ENCODE results near the gene OR11A1. TPM values are rescaled to one million over a fixed set of nuclear protein-coding genes. Genes with fewer than 3 reads are reported as not detected.

OR11A1 gene
- total and polyA plus RNA-seq, 4 donors, result not detected

GRCh38 chr6:29461021-29461814, 4.3 kb upstream of the OR11A1 start:
- Histone ChIP-seq H3K9ac (ENCODE audit: low read depth in 1 of 2, low read length in 2 of 2) (no peak overlapping the region), H3K36me3 (ENCODE audit: control insufficient read depth in 4 of 4, insufficient read depth in 3 of 4, low read depth in 1 of 4, low read length in 3 of 4) (no peaks in the 10 kb centered on the region), H3K27ac (ENCODE audit: low read depth in 1 of 2, low read length in 2 of 2) (no peak overlapping the region), H3K4me1 (ENCODE audit: control insufficient read depth in 4 of 4, insufficient read depth in 4 of 4, low read length in 3 of 4) (peaks cover 0 to 2% (median 0%) of the 10 kb centered on the region in 4 donors), H3K4me3 (ENCODE audit: low read depth in 1 of 3, low read length in 3 of 3) (no peak overlapping the region), H3K27me3 (ENCODE audit: control insufficient read depth in 4 of 4, insufficient read depth in 4 of 4, low read length in 3 of 4) (peaks cover 0 to 3% (median 0%) of the 10 kb centered on the region in 4 donors), H3K9me3 (ENCODE audit: control insufficient read depth in 4 of 4, low read length in 3 of 4) (no peaks in the 10 kb centered on the region)
- DNase-seq (ENCODE audit: low spot score), result no peak
- no peak for TF ChIP-seq HNF4G (IDR thresholded peaks at IDR 0.05)
- TF ChIP-seq YY1 (IDR thresholded peaks at IDR 0.05), result no peak
- WGBS, result 64% methylated on average over 5 of the region's 5 CpGs

DNA sequence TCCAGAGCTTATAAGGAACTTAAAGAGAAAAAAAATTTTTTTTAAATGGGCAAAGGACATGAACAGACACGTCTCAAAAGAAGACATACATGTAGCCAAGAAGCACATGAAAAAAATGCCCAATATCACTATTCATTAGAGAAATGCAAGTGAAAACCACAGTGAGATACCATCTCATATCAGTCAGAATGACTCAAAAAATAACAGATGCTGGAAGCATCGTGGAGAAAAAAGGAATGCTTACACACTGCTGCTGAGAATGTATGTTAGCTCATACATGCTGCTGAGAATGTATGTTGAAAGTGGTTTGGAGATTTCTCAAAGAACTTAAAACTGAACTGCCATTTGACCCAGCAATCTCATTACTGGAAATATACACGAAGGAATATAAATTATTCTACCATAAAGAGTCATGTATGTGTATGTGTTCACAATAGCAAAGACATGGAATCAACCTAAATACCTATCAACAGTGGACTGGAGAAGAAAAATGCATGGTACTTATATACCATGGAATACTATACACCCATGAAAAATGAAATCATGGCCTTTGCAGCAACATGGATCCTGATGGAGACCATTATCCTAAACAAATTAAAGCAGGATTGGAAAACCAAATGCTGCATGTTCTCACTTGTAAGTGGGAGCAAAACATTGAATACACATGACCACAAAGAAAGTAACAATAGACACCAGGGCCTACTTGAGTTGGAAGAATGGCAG, 5.2 kb downstream of the OR11A1 start:
- WGBS, result 71% methylated on average over 3 of the region's 3 CpGs
- no peak overlapping the region for H3K9ac ChIP-seq (ENCODE audit: low read depth in 1 of 2, low read length in 2 of 2)
- no peaks in the 10 kb centered on the region for H3K9me3 ChIP-seq (ENCODE audit: control insufficient read depth in 4 of 4, low read length in 3 of 4)
- H3K27ac ChIP-seq (ENCODE audit: low read depth in 1 of 2, low read length in 2 of 2), result no peak overlapping the region
- no peak for DNase-seq (ENCODE audit: low spot score)
- no peaks in the 10 kb centered on the region for H3K4me1 ChIP-seq (ENCODE audit: control insufficient read depth in 4 of 4, insufficient read depth in 4 of 4, low read length in 3 of 4)
- peaks cover 0 to 3% (median 0%) of the 10 kb centered on the region in 4 donors for H3K27me3 ChIP-seq (ENCODE audit: control insufficient read depth in 4 of 4, insufficient read depth in 4 of 4, low read length in 3 of 4)
- H3K36me3 ChIP-seq (ENCODE audit: control insufficient read depth in 4 of 4, insufficient read depth in 3 of 4, low read depth in 1 of 4, low read length in 3 of 4), result no peaks in the 10 kb centered on the region
- no peak overlapping the region for H3K4me3 ChIP-seq (ENCODE audit: low read depth in 1 of 3, low read length in 3 of 3)
- no peak for TF ChIP-seq RAD21 (IDR thresholded peaks at IDR 0.05)
- no peak for TF ChIP-seq HNF4A (conservative IDR thresholded peaks at IDR 0.05)
- TF ChIP-seq HNF4G (IDR thresholded peaks at IDR 0.05), result no peak
- TF ChIP-seq, protein P1, sequence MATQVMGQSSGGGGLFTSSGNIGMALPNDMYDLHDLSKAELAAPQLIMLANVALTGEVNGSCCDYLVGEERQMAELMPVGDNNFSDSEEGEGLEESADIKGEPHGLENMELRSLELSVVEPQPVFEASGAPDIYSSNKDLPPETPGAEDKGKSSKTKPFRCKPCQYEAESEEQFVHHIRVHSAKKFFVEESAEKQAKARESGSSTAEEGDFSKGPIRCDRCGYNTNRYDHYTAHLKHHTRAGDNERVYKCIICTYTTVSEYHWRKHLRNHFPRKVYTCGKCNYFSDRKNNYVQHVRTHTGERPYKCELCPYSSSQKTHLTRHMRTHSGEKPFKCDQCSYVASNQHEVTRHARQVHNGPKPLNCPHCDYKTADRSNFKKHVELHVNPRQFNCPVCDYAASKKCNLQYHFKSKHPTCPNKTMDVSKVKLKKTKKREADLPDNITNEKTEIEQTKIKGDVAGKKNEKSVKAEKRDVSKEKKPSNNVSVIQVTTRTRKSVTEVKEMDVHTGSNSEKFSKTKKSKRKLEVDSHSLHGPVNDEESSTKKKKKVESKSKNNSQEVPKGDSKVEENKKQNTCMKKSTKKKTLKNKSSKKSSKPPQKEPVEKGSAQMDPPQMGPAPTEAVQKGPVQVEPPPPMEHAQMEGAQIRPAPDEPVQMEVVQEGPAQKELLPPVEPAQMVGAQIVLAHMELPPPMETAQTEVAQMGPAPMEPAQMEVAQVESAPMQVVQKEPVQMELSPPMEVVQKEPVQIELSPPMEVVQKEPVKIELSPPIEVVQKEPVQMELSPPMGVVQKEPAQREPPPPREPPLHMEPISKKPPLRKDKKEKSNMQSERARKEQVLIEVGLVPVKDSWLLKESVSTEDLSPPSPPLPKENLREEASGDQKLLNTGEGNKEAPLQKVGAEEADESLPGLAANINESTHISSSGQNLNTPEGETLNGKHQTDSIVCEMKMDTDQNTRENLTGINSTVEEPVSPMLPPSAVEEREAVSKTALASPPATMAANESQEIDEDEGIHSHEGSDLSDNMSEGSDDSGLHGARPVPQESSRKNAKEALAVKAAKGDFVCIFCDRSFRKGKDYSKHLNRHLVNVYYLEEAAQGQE (IDR thresholded peaks at IDR 0.05), result no peak
- no peak for TF ChIP-seq RXRA (IDR thresholded peaks at IDR 0.05)
- TF ChIP-seq EGR1 (IDR thresholded peaks at IDR 0.05; ENCODE audit: low read depth in 2 of 2), result no peak
- TF ChIP-seq FOXA2 (IDR thresholded peaks at IDR 0.05), result no peak
- TF ChIP-seq CTCF (IDR thresholded peaks at IDR 0.05; ENCODE audit: low read depth, low read length, missing input control), result no peak
- no peak for TF ChIP-seq YY1 (IDR thresholded peaks at IDR 0.05)
- no peak for TF ChIP-seq FOXA1 (IDR thresholded peaks at IDR 0.05)
- TF ChIP-seq GABPA (IDR thresholded peaks at IDR 0.05 in 1 of 2, conservative IDR thresholded peaks at IDR 0.05 in 1 of 2), result no peak
- TF ChIP-seq SP1 (IDR thresholded peaks at IDR 0.05), result no peak
- TF ChIP-seq TAF1 (conservative IDR thresholded peaks at IDR 0.05), result no peak
- TF ChIP-seq, protein P2, sequence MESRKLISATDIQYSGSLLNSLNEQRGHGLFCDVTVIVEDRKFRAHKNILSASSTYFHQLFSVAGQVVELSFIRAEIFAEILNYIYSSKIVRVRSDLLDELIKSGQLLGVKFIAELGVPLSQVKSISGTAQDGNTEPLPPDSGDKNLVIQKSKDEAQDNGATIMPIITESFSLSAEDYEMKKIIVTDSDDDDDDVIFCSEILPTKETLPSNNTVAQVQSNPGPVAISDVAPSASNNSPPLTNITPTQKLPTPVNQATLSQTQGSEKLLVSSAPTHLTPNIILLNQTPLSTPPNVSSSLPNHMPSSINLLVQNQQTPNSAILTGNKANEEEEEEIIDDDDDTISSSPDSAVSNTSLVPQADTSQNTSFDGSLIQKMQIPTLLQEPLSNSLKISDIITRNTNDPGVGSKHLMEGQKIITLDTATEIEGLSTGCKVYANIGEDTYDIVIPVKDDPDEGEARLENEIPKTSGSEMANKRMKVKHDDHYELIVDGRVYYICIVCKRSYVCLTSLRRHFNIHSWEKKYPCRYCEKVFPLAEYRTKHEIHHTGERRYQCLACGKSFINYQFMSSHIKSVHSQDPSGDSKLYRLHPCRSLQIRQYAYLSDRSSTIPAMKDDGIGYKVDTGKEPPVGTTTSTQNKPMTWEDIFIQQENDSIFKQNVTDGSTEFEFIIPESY (IDR thresholded peaks at IDR 0.05), result no peak
- TF ChIP-seq, protein P3, sequence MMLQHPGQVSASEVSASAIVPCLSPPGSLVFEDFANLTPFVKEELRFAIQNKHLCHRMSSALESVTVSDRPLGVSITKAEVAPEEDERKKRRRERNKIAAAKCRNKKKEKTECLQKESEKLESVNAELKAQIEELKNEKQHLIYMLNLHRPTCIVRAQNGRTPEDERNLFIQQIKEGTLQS (IDR thresholded peaks at IDR 0.05), result no peak

Data from liver (tissue), 9 donors.